Skeletal muscle tissue (tissue), 4 donors: ENCODE data around the gene PCP4. TPM values are rescaled to one million over a fixed set of nuclear protein-coding genes. Genes with fewer than 3 reads are reported as not detected.

Experiments
- H3K27ac ChIP-seq: one replicate; pipeline ENCODE4 v1.7.0; 2013; ENCODE audit warnings: mild to moderate bottlenecking, low read depth, low read length, inconsistent platforms
- H3K27me3 ChIP-seq, 3 donors: one replicate each; pipeline ENCODE4 v1.7.0; 2013; ENCODE audit warnings: low read length in 3 of 3; ENCODE audit not compliant: control insufficient read depth in 3 of 3, insufficient read depth in 3 of 3
- H3K36me3 ChIP-seq, 3 donors: one replicate each; pipeline ENCODE4 v1.7.0; 2013; ENCODE audit warnings: low read length in 3 of 3; ENCODE audit not compliant: control insufficient read depth in 3 of 3, insufficient read depth in 3 of 3
- H3K4me1 ChIP-seq, 3 donors: one replicate each; pipeline ENCODE4 v1.7.0; 2013; ENCODE audit warnings: low read length in 3 of 3, mild to moderate bottlenecking in 3 of 3; ENCODE audit not compliant: control insufficient read depth in 3 of 3, insufficient read depth in 3 of 3
- H3K4me3 ChIP-seq, 3 donors: one replicate each; pipeline ENCODE4 v1.7.0; 2013; ENCODE audit warnings: low read length in 3 of 3
- H3K9ac ChIP-seq, 3 donors: one replicate each; pipeline ENCODE4 v1.7.0; 2013; ENCODE audit warnings: low read length in 3 of 3, mild to moderate bottlenecking in 3 of 3, moderate library complexity in 2 of 3, low read depth in 1 of 3
- H3K9me3 ChIP-seq, 3 donors: one replicate each; pipeline ENCODE4 v1.7.0; 2013; ENCODE audit warnings: low read length in 3 of 3; ENCODE audit not compliant: control insufficient read depth in 3 of 3
- total RNA-seq: library from RNA; depleted of rRNA; stranded (reverse); fragments of >200 nt; gene quantifications from one replicate; pipeline ENCODE4 v1.2.3, GENCODE V29; 2014
- donor health status: Osteomylitis.

The PCP4 gene
- total RNA-seq, 1 donor from 2014 or later = not detected

- Histone ChIP-seq H3K9ac (no peak overlapping the region), H3K36me3 (no peaks in the 10 kb centered on the region), H3K9me3 (peaks cover 0 to 3% (median 0%) of the 10 kb centered on the region in 3 donors), H3K27ac (no peak overlapping the region), H3K4me3 (no peak overlapping the region), H3K27me3 (no peaks in the 10 kb centered on the region), H3K4me1 (no peaks in the 10 kb centered on the region)
These were observed 94.0 kb downstream of the PCP4 start for GRCh38 chr21:39961251-39961650.

- Histone ChIP-seq H3K36me3 (no peaks in the 10 kb centered on the region), H3K27me3 (no peaks in the 10 kb centered on the region), H3K4me1 (no peaks in the 10 kb centered on the region), H3K9ac (no peak overlapping the region), H3K27ac (no peak overlapping the region), H3K9me3 (peaks cover 0 to 3% (median 2%) of the 10 kb centered on the region in 3 donors), H3K4me3 (no peak overlapping the region)
These were observed 97.8 kb downstream of the PCP4 start for GRCh38 chr21:39965026-39965425.

GRCh38 chr21:39966786-39967185, 99.5 kb downstream of the PCP4 start:
- Histone ChIP-seq H3K36me3 (no peaks in the 10 kb centered on the region), H3K27me3 (no peaks in the 10 kb centered on the region), H3K4me1 (no peaks in the 10 kb centered on the region), H3K27ac (no peak overlapping the region), H3K9ac (no peak overlapping the region), H3K9me3 (peaks cover 0 to 3% (median 2%) of the 10 kb centered on the region in 3 donors), H3K4me3 (no peak overlapping the region)

GRCh38 chr21:39968010-39968409, 100.8 kb downstream of the PCP4 start:
- no peaks in the 10 kb centered on the region for H3K36me3 ChIP-seq
- H3K9me3 ChIP-seq = peaks cover 0 to 3% (median 2%) of the 10 kb centered on the region in 3 donors
- no peaks in the 10 kb centered on the region for H3K27me3 ChIP-seq
- H3K27ac ChIP-seq = no peak overlapping the region
- H3K9ac ChIP-seq = no peak overlapping the region
- H3K4me3 ChIP-seq = no peak overlapping the region
- H3K4me1 ChIP-seq = no peaks in the 10 kb centered on the region

- no peak overlapping the region for H3K9ac ChIP-seq
- H3K9me3 ChIP-seq = peaks cover 0 to 3% (median 2%) of the 10 kb centered on the region in 3 donors
- H3K27me3 ChIP-seq = no peaks in the 10 kb centered on the region
- no peak overlapping the region for H3K27ac ChIP-seq
- H3K4me1 ChIP-seq = no peaks in the 10 kb centered on the region
- no peaks in the 10 kb centered on the region for H3K36me3 ChIP-seq
- no peak overlapping the region for H3K4me3 ChIP-seq
These were observed 102.6 kb downstream of the PCP4 start for GRCh38 chr21:39969691-39970364.

- Histone ChIP-seq H3K4me3 (no peak overlapping the region), H3K36me3 (no peaks in the 10 kb centered on the region), H3K27me3 (peaks cover 0 to 4% (median 3%) of the 10 kb centered on the region in 3 donors), H3K27ac (no peak overlapping the region), H3K4me1 (no peaks in the 10 kb centered on the region), H3K9me3 (peaks cover 0 to 3% (median 2%) of the 10 kb centered on the region in 3 donors), H3K9ac (no peak overlapping the region)
These were observed 104.7 kb downstream of the PCP4 start for GRCh38 chr21:39971956-39972355.

GRCh38 chr21:39972471-39972870, 105.2 kb downstream of the PCP4 start:
- H3K36me3 ChIP-seq = no peaks in the 10 kb centered on the region
- no peak overlapping the region for H3K9ac ChIP-seq
- H3K4me1 ChIP-seq = no peaks in the 10 kb centered on the region
- no peak overlapping the region for H3K4me3 ChIP-seq
- H3K27me3 ChIP-seq = peaks cover 0 to 5% (median 4%) of the 10 kb centered on the region in 3 donors
- no peak overlapping the region for H3K27ac ChIP-seq
- H3K9me3 ChIP-seq = peaks cover 0 to 3% (median 2%) of the 10 kb centered on the region in 3 donors

GRCh38 chr21:39972976-39973770, 105.9 kb downstream of the PCP4 start:
- H3K27me3 ChIP-seq = peaks cover 0 to 9% (median 4%) of the 10 kb centered on the region in 3 donors

GRCh38 chr21:39976800-39977199, 109.6 kb downstream of the PCP4 start:
- Histone ChIP-seq H3K4me3 (no peak overlapping the region), H3K27me3 (peaks cover 0 to 10% (median 4%) of the 10 kb centered on the region in 3 donors), H3K9me3 (no peaks in the 10 kb centered on the region), H3K9ac (no peak overlapping the region), H3K36me3 (no peaks in the 10 kb centered on the region), H3K4me1 (no peaks in the 10 kb centered on the region), H3K27ac (no peak overlapping the region)

More at GRCh38 chr21:39972976-39973770, 105.9 kb downstream of the PCP4 start:
- Histone ChIP-seq H3K27ac (no peak overlapping the region), H3K9me3 (peaks cover 0 to 3% (median 2%) of the 10 kb centered on the region in 3 donors), H3K36me3 (no peaks in the 10 kb centered on the region), H3K4me1 (no peaks in the 10 kb centered on the region), H3K4me3 (no peak overlapping the region), H3K9ac (no peak overlapping the region)
